ENCODE measurements around the gene MEGF11.

DNA sequence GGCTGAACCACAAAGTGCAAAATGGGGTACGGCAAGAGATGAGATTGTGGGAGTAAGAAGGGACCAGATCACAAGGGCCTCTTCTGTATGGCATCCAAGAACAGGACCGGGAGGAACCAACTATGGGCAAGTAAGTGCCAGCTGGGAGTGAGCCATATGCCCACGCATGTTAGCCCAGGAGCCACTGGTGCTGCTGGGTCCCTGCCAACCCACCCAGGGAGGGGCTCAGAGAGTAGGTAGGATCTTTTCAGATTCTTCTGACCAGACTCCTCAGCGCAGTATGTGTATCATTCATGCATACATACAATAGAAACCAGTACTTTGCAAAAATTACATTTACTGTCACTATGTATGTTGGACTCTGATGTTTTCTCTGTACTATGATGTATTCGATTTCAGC lies 330.3 kb downstream of the MEGF11 start:
- no peak for TF ChIP-seq YY1 (IDR thresholded peaks at IDR 0.05; ENCODE audit: insufficient read depth, insufficient read length)
- no peak for TF ChIP-seq SUZ12 (IDR thresholded peaks at IDR 0.05; ENCODE audit: extremely low read depth, insufficient read depth, insufficient read length)
